ENCODE results near the gene TOM1L2.

DNA sequence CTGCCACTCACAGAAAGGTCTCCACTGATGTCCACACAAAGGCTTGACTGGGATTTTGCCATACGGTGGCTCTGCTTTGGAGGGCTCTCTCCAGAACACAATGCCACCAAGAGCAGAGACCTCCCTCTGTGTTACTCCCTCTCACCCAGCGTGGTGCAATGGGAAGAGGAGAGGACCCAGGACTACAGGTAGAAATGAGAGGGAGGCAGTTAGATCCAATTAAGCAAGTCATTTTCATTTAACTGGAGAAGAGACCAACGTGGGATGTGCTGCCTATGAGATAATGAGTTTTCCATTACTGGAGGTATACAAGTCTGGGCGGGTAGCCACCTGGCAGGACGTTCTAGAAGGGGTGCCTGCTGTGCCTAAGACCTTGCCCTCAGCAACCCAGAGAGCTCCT, 34.2 kb downstream of the TOM1L2 start:
- no peak for TF ChIP-seq POLR2AphosphoS5 (IDR thresholded peaks at IDR 0.05)
- TF ChIP-seq, protein P1, sequence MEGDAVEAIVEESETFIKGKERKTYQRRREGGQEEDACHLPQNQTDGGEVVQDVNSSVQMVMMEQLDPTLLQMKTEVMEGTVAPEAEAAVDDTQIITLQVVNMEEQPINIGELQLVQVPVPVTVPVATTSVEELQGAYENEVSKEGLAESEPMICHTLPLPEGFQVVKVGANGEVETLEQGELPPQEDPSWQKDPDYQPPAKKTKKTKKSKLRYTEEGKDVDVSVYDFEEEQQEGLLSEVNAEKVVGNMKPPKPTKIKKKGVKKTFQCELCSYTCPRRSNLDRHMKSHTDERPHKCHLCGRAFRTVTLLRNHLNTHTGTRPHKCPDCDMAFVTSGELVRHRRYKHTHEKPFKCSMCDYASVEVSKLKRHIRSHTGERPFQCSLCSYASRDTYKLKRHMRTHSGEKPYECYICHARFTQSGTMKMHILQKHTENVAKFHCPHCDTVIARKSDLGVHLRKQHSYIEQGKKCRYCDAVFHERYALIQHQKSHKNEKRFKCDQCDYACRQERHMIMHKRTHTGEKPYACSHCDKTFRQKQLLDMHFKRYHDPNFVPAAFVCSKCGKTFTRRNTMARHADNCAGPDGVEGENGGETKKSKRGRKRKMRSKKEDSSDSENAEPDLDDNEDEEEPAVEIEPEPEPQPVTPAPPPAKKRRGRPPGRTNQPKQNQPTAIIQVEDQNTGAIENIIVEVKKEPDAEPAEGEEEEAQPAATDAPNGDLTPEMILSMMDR (IDR thresholded peaks at IDR 0.05; ENCODE audit: poor library complexity, severe bottlenecking), result no peak
- no peak for TF ChIP-seq RAD21 (conservative IDR thresholded peaks at IDR 0.05)
- TF ChIP-seq EZH2 (IDR thresholded peaks at IDR 0.05; ENCODE audit: borderline replicate concordance, insufficient read depth, low read length, poor library complexity, severe bottlenecking), result no peak
- TF ChIP-seq EP300 (conservative IDR thresholded peaks at IDR 0.05; ENCODE audit: poor library complexity, severe bottlenecking), result no peak
- no peak for TF ChIP-seq TAF1 (IDR thresholded peaks at IDR 0.05; ENCODE audit: low read depth)
- TF ChIP-seq, protein P2, sequence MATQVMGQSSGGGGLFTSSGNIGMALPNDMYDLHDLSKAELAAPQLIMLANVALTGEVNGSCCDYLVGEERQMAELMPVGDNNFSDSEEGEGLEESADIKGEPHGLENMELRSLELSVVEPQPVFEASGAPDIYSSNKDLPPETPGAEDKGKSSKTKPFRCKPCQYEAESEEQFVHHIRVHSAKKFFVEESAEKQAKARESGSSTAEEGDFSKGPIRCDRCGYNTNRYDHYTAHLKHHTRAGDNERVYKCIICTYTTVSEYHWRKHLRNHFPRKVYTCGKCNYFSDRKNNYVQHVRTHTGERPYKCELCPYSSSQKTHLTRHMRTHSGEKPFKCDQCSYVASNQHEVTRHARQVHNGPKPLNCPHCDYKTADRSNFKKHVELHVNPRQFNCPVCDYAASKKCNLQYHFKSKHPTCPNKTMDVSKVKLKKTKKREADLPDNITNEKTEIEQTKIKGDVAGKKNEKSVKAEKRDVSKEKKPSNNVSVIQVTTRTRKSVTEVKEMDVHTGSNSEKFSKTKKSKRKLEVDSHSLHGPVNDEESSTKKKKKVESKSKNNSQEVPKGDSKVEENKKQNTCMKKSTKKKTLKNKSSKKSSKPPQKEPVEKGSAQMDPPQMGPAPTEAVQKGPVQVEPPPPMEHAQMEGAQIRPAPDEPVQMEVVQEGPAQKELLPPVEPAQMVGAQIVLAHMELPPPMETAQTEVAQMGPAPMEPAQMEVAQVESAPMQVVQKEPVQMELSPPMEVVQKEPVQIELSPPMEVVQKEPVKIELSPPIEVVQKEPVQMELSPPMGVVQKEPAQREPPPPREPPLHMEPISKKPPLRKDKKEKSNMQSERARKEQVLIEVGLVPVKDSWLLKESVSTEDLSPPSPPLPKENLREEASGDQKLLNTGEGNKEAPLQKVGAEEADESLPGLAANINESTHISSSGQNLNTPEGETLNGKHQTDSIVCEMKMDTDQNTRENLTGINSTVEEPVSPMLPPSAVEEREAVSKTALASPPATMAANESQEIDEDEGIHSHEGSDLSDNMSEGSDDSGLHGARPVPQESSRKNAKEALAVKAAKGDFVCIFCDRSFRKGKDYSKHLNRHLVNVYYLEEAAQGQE (IDR thresholded peaks at IDR 0.05; ENCODE audit: borderline replicate concordance), result no peak

Measured in neural cell (in vitro differentiated cells).